GM12872 (cell line): ENCODE data around the gene ESPNL.

Source experiments
- TF ChIP-seq, protein P1 (sequence below): IDR thresholded peaks from 3 replicates; pipeline ENCODE4 v1.5.1; 2011; ENCODE audit warnings: low read depth, mild to moderate bottlenecking, low read length, moderate library complexity; ENCODE audit not compliant: insufficient read depth

ESPNL gene

DNA sequence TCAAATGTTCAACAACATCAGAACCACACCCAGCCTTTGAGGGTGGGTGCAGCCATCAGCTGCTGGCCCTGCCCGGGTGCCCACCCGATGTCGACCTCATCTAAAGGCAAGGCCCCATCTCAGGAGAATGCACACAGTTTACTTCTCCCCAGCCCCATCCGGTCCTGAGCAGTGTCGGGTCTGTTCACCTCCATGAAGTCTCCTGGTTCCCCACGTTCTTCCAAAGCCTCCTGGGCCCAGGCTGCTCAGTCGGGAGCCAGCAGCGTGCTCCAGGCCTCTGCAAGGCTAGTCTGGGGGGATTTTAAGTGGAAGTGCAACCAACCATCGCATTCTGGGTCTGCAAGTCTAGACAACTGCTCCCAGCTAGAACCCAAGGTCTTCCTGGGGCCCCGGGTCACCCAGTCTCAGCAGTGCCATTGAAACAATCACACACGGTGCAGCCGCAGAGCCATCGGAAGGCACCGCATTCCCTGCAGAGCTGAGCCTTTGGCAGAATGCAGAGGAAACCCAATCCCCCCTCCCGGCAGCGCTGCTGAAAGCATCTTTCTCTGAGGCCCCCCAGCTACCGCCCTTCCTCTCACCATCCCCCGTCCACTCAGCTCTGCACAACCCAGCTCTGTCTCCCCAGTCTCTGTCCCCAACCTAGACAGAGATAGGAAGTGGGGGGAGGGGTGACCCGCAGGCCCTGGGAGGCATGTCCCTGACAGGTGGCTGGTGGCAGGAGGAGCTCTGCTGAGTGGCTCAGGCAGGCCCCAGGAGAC is 8.5 kb downstream of the ESPNL start:
- TF ChIP-seq, protein P1, sequence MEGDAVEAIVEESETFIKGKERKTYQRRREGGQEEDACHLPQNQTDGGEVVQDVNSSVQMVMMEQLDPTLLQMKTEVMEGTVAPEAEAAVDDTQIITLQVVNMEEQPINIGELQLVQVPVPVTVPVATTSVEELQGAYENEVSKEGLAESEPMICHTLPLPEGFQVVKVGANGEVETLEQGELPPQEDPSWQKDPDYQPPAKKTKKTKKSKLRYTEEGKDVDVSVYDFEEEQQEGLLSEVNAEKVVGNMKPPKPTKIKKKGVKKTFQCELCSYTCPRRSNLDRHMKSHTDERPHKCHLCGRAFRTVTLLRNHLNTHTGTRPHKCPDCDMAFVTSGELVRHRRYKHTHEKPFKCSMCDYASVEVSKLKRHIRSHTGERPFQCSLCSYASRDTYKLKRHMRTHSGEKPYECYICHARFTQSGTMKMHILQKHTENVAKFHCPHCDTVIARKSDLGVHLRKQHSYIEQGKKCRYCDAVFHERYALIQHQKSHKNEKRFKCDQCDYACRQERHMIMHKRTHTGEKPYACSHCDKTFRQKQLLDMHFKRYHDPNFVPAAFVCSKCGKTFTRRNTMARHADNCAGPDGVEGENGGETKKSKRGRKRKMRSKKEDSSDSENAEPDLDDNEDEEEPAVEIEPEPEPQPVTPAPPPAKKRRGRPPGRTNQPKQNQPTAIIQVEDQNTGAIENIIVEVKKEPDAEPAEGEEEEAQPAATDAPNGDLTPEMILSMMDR, result no peak

DNA sequence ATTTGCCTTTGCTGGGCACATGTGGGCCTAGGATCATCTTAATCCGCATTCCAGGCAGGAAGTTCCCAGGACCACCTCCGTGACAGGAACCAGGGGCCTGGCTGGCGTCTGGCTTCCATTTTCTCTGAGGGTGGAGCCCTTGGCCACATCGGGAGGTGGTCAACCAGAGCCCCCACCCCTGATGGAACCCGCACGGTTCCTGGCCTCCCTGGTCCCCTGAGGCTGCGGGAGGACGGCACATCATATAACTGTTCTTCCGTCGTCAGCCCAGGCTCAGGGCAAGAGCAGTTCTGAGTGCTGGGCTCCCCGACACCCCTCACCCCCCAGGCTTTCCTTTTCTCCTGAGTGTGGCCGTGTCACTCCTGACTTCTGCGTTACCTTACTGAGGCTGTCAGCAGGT is 13.5 kb downstream of the ESPNL start:
- TF ChIP-seq, protein P1, result no peak

DNA sequence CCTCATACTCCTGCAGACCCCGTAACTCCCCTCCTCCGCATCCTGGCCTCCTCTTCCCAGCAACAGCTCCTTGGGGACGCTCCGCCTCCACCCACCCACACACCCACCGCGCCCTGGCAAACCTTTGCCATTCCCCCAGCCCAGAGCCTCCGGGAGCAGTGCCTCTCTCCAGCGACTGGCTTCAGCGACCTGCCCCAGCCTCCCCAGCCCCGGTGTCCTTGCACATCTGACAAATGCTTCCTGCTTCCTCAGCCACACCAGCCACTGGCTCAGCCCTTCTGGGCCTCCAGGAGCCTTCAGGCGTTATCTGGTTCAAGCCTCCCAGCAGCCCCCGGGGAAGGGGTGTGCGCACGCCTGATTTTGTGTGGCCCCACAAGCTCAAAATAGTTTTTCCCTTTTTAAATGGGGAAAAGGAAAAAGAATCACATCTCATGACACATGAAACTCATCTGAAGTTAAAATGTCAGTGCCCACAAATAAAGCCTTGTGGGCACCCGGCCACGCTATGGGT is 14.2 kb downstream of the ESPNL start:
- TF ChIP-seq, protein P1, result no peak

DNA sequence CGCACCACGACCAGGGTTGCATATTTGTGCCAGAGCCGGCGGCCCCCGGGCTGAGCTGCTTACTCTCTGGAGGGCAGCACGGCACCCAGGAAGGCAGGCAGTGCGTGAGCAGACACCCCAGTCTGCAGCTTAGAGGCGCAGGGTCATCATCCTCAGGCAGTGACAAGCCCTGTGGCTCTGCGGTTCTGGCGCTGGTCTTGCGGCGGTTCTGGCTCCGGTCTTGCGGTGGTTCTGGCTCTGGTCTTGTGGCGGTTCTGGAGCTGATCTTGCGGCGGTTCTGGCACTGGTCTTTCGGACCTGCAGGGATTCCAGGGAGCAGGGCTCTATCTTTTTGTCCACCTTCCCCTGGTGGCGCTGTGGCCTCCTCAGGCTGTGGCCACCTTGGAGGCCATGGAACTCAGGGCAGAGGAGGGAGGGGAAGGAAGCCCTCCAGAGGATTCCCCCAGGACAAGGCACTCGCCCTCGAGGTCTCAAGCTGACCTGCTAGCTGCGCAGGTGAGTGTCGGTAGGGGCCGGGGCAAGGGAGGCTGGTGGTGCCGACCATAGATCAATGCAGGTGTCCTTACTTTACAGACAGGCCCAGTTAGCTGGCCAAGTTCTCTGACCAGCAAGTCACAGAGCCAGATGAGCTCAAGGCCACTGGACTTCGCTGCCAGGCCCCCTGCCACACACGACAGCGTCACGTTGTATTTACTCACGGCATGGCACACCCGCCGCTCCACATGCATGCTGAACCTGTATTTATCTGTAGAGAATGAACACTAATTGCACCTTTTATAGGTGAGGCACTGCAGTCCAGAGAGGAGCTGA is 14.9 kb downstream of the ESPNL start:
- TF ChIP-seq, protein P1, result no peak

DNA sequence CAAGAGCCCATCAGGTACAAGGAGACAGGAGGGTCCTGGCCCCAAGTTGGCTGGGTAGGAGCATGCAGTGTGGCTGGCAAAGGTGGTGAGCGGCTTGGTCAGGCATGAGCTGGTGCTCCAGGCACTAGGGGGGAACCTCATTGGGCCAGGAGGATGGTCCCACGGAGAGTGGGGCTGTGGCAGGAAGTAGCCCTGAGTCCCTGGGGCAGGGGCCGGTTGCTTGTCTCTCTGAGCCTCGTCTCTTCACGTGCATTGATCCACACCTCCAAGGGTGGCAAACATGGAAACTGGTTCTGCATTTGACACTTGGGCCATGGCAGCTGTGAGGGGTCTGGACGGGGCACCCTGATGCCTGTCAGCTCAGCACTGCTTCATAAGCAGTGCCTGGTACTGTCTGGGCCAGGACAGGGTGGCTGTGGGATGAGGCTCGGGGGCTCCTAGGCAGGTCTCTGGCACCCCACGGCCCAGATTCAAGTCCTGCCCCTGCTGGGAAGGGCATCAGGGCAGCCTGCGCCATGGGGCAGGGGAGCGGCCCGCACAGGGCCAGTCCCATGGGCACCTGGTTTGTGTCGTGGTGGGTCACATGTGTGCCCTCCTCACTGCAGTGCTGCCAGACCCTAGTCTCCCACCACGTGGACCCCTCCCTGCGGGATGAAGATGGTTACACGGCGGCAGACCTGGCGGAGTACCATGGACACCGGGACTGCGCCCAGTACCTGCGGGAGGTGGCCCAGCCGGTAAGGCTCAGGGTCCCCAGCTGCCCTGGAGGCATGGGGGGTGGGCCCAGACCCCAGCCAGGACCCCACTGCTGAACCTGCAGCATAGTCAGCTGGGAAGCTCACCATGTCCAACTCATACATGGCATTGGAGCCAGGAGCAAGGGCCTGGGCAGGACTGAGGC is 16.4 kb downstream of the ESPNL start:
- TF ChIP-seq, protein P1, result no peak

DNA sequence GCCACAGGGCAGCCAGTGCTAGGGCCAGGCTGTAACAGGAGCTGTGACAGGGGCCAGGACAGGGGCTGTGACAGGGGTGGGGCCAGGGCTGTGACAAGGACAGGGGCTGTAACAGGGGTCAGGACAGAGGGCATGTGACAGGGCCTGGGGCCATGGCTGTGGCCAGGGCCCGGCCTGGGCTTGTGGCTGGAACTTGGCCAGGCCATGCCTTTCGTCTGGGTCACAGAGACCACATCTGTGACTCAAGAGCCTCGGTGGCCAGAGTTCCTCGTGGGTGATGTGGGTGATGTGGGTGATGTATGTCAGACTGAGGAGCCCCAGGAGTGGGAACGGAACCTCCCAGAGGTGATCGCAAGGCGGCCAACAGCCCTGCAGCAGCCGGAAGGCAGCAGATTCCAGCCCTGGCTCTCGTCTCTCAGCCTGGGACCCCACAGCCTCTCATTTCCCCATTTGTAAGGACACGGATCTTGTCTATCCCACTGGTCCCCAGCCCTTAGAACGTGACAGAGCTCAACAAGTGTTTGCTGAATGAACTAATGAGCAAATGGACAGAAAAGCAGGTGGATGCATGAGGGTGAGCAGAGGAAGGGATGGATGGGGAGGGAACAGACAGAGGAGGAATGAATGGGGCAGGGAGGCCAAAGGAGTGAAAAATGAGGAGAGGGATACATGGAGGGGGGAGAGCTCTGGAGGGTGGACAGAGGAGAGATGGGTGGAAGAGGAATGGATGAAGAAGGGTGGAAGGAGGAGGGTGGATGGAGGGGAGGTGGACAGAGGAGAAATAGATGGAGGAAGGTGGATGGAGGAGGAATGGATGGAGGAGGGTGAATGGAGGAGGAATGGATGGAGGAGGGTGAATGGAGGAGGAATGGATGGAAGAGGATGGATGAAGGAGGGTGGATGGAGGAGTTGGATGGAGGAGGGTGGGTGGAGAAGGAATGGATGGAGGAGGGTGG is 17.3 kb downstream of the ESPNL start:
- TF ChIP-seq, protein P1, result no peak
